ENCODE measurements around the gene BGLAP. TPM values are rescaled to one million over a fixed set of nuclear protein-coding genes. Genes with fewer than 3 reads are reported as not detected.

BGLAP gene
- total and polyA plus RNA-seq, 2 donors (not counting 3 experiments of a cell fraction or from before 2014, with no cell fraction given) = 0.65 to 1.0 TPM

DNA sequence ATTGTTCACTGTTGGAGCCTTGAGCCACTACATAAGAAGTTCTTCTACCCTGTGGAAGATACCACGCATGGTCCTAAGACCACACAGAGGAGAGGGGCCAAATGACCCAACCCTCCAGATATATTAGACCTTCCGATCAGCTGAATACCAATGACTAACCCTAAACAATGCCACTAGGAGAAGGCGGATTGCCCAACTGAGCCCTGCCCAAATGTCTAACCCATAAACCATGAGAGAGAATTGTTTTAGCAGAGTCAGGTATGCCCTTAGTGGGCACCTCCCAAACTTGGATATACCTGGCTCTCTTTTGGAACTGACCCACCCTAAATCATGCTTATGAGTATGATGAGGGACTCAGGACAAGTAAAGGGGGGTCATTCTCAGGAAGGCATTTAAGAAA lies 28.3 kb downstream of the BGLAP start:
- Histone ChIP-seq H3K27ac (ENCODE audit: insufficient read depth, low read depth, low read length) (no peak overlapping the region), H3K4me2 (ENCODE audit: insufficient read depth, low read length) (no peak overlapping the region), H3K9me1 (replicated peaks; ENCODE audit: control insufficient read depth, extremely low read depth, insufficient read depth, low read length) (no peaks in the 10 kb centered on the region), H3K9me3 (replicated peaks; ENCODE audit: control insufficient read depth, insufficient read depth, low read length) (no peaks in the 10 kb centered on the region), H3K36me3 (ENCODE audit: control insufficient read depth in 2 of 2, extremely low read depth in 1 of 2, insufficient read depth in 2 of 2, low read length in 2 of 2) (peaks cover 22 to 62% of the 10 kb centered on the region in 2 experiments), H2AFZ (ENCODE audit: low read depth, low read length) (no peak overlapping the region), H3K4me3 (replicated peaks in 1 of 3; ENCODE audit: insufficient read depth in 1 of 3, low read depth in 1 of 3, low read length in 3 of 3) (no peak overlapping the region), H3K9ac (replicated peaks; ENCODE audit: extremely low read depth, insufficient read depth, low read length) (no peak overlapping the region), H3K4me1 (ENCODE audit: control insufficient read depth, extremely low read depth, insufficient read depth, low read length) (no peaks in the 10 kb centered on the region), H3K27me3 (ENCODE audit: control insufficient read depth in 2 of 2, insufficient read depth in 2 of 2, low read length in 2 of 2) (no peaks in the 10 kb centered on the region), H3K79me2 (ENCODE audit: control insufficient read depth, insufficient read depth, low read length) (no peaks in the 10 kb centered on the region), H4K20me1 (replicated peaks; ENCODE audit: control insufficient read depth, extremely low read depth, insufficient read depth, low read length) (no peaks in the 10 kb centered on the region)
- no TSS peak for BruUV-seq (replicated peaks)
- ChIA-PET CTCF (no interaction called here), POLR2A (no interaction called here)
- intact Hi-C loops (cut with micrococcal nuclease) (no loop called here), dilution Hi-C loops (cut with MboI; ENCODE audit: extremely low pct_ligation_motif_present, low sequenced_read_pairs) (no loop called here)
- DNase-seq (ENCODE audit: low read depth, low spot score) = no peak
- TF ChIP-seq, protein P1, sequence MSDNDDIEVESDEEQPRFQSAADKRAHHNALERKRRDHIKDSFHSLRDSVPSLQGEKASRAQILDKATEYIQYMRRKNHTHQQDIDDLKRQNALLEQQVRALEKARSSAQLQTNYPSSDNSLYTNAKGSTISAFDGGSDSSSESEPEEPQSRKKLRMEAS (IDR thresholded peaks at IDR 0.05; ENCODE audit: insufficient read depth, insufficient read length) = no peak
- TF ChIP-seq GATA2 (IDR thresholded peaks at IDR 0.05; ENCODE audit: insufficient read depth, insufficient read length, low read depth, low read length) = no peak
- TF ChIP-seq POLR2A (IDR thresholded peaks at IDR 0.05; ENCODE audit: low read depth, low read length) = no peak
- no peak for TF ChIP-seq FOS (IDR thresholded peaks at IDR 0.05; ENCODE audit: borderline replicate concordance, insufficient read depth, low read length)
- no peak for TF ChIP-seq EZH2 (IDR thresholded peaks at IDR 0.05; ENCODE audit: borderline replicate concordance, low read depth, low read length, severe bottlenecking)
- TF ChIP-seq, protein P2, sequence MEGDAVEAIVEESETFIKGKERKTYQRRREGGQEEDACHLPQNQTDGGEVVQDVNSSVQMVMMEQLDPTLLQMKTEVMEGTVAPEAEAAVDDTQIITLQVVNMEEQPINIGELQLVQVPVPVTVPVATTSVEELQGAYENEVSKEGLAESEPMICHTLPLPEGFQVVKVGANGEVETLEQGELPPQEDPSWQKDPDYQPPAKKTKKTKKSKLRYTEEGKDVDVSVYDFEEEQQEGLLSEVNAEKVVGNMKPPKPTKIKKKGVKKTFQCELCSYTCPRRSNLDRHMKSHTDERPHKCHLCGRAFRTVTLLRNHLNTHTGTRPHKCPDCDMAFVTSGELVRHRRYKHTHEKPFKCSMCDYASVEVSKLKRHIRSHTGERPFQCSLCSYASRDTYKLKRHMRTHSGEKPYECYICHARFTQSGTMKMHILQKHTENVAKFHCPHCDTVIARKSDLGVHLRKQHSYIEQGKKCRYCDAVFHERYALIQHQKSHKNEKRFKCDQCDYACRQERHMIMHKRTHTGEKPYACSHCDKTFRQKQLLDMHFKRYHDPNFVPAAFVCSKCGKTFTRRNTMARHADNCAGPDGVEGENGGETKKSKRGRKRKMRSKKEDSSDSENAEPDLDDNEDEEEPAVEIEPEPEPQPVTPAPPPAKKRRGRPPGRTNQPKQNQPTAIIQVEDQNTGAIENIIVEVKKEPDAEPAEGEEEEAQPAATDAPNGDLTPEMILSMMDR (IDR thresholded peaks at IDR 0.05; ENCODE audit: extremely low read depth in 1 of 2, insufficient read depth in 1 of 2, low read depth in 1 of 2, low read length in 2 of 2) = no peak
- no peak for TF ChIP-seq MYC (IDR thresholded peaks at IDR 0.05; ENCODE audit: low read depth, low read length)
- no peak for TF ChIP-seq POLR2AphosphoS5 (IDR thresholded peaks at IDR 0.05; ENCODE audit: insufficient read depth, low read depth, low read length)
- no peak for TF ChIP-seq JUN (IDR thresholded peaks at IDR 0.05; ENCODE audit: borderline replicate concordance, insufficient read depth, insufficient read length, low read depth)
- no peak for FAIRE-seq
